GM18502 (cell line): Measurements from ENCODE around the gene LRRTM4.

Experiments used
- ATAC-seq: cut with Tn5 transposase; IDR thresholded peaks from one replicate; pipeline ENCODE4 v1.9.1; 2021; ENCODE audit warnings: mild to moderate bottlenecking; ENCODE audit not compliant: unreplicated experiment, poor library complexity

Gene LRRTM4

GRCh38 chr2:77013457-77013856, 508.7 kb downstream of the LRRTM4 start:
- no peak for ATAC-seq

- ATAC-seq = no peak
Observed at GRCh38 chr2:77009307-77009706, 512.9 kb downstream of the LRRTM4 start.

GRCh38 chr2:77008853-77009252, 513.3 kb downstream of the LRRTM4 start:
- ATAC-seq = no peak

- ATAC-seq = no peak
Observed at GRCh38 chr2:77007686-77008085, 514.5 kb downstream of the LRRTM4 start.

GRCh38 chr2:77005522-77005921, 516.7 kb downstream of the LRRTM4 start:
- ATAC-seq = no peak

GRCh38 chr2:77001895-77002294, 520.3 kb downstream of the LRRTM4 start:
- no peak for ATAC-seq

GRCh38 chr2:76998704-76999103, 523.5 kb downstream of the LRRTM4 start:
- ATAC-seq = no peak

GRCh38 chr2:76998152-76998551, 524.0 kb downstream of the LRRTM4 start:
- no peak for ATAC-seq

- no peak for ATAC-seq
Observed at GRCh38 chr2:76997296-76997695, 524.9 kb downstream of the LRRTM4 start.

- no peak for ATAC-seq
Observed at GRCh38 chr2:76985387-76986136, 536.6 kb downstream of the LRRTM4 start.

- ATAC-seq = no peak
Observed at GRCh38 chr2:76984359-76984758, 537.8 kb downstream of the LRRTM4 start.

GRCh38 chr2:76980067-76980787, 541.9 kb downstream of the LRRTM4 start:
- ATAC-seq = no peak

GRCh38 chr2:76977846-76978727, 544.1 kb downstream of the LRRTM4 start:
- ATAC-seq = no peak

GRCh38 chr2:76975752-76976151, 546.4 kb downstream of the LRRTM4 start:
- ATAC-seq = no peak

GRCh38 chr2:76973610-76974009, 548.6 kb downstream of the LRRTM4 start:
- ATAC-seq = no peak

- no peak for ATAC-seq
Observed at GRCh38 chr2:76965772-76966171, 556.4 kb downstream of the LRRTM4 start.

- no peak for ATAC-seq
Observed at GRCh38 chr2:76958749-76959148, 563.4 kb downstream of the LRRTM4 start.

- no peak for ATAC-seq
Observed at GRCh38 chr2:76953733-76954347, 568.3 kb downstream of the LRRTM4 start.

GRCh38 chr2:76946631-76947145, 575.5 kb downstream of the LRRTM4 start:
- no peak for ATAC-seq

GRCh38 chr2:76940559-76940958, 581.6 kb downstream of the LRRTM4 start:
- no peak for ATAC-seq
